BJ (cell line): Measurements from ENCODE around the gene TALDO1. TPM values are rescaled to one million over a fixed set of nuclear protein-coding genes. Genes with fewer than 3 reads are reported as not detected.

Experiments used
- CTCF ChIA-PET: fragments of 350-600 bp; formaldehyde crosslinking; extraction: SDS; loops from one replicate; lab custom pipeline; 2021; ENCODE audit warnings: antibody characterized with exemption, inconsistent platforms; lab: Yijun Ruan, JAX
- POLR2A ChIA-PET: fragments of 300-600 bp; sonication (Branson Sonifier 250); formaldehyde crosslinking; extraction: SDS; loops from one replicate; lab custom pipeline; 2021; ENCODE audit warnings: antibody characterized with exemption; lab: Charles Lee
- DNase-seq: peaks from one replicate; pipeline ENCODE4 v3.0.0-alpha.2; 2011; ENCODE audit warnings: low read depth
- H3K27me3 ChIP-seq: 2 replicates; pipeline ENCODE4 v1.6.0; 2011; ENCODE audit warnings: low read length; ENCODE audit not compliant: control insufficient read depth, insufficient read depth
- H3K36me3 ChIP-seq: 2 replicates; pipeline ENCODE4 v1.5.1; 2011; ENCODE audit warnings: low read length; ENCODE audit not compliant: control insufficient read depth, insufficient read depth
- H3K4me3 ChIP-seq: 2 replicates; pipeline ENCODE4 v1.5.1; 2011; ENCODE audit warnings: low read depth, mild to moderate bottlenecking, control low read depth, low read length
- CTCF ChIP-seq: IDR thresholded peaks from 2 replicates; pipeline ENCODE4 v1.5.1; 2011; ENCODE audit warnings: low read depth, mild to moderate bottlenecking, control low read depth, inconsistent platforms, low read length, moderate library complexity; ENCODE audit not compliant: insufficient read depth
- polyA plus RNA-seq: library from polyadenylated mRNA; depleted of rRNA; stranded (reverse); fragments of >200 nt; gene quantifications from 2 replicates; pipeline ENCODE4 v1.2.3, GENCODE V29; 2011

Gene TALDO1
- polyA plus RNA-seq, 1 experiment, result 278 TPM

- no peak for TF ChIP-seq CTCF
- Histone ChIP-seq H3K27me3 (no peaks in the 10 kb centered on the region), H3K36me3 (peaks cover 31% of the 10 kb centered on the region), H3K4me3 (no peak overlapping the region)
- POLR2A ChIA-PET, result no interaction called here
- CTCF ChIA-PET, result interaction anchor here (0.7 to 3.9 kb wide), 5 partner anchors 21 to 207 kb away, joined by 3 to 19 read pairs (median 6); no protein-coding TSS in a partner anchor
- DNase-seq, result no peak
Measured at GRCh38 chr11:761526-762108, 14.4 kb downstream of the TALDO1 start.

GRCh38 chr11:762421-763072 lies 15.3 kb downstream of the TALDO1 start:
- DNase-seq, result no peak
- CTCF ChIA-PET, result interaction anchor here (0.8 to 3.9 kb wide), 3 partner anchors 21 to 208 kb away, joined by 4 to 19 read pairs (median 9); no protein-coding TSS in a partner anchor
- POLR2A ChIA-PET, result no interaction called here
- Histone ChIP-seq H3K27me3 (no peaks in the 10 kb centered on the region), H3K36me3 (peaks cover 33% of the 10 kb centered on the region), H3K4me3 (no peak overlapping the region)
- peak; percentile 49 for TF ChIP-seq CTCF

GRCh38 chr11:763073-763463 lies 15.8 kb downstream of the TALDO1 start:
- ChIA-PET CTCF (interaction anchor here (2.8 to 3.9 kb wide), 2 partner anchors 21 to 36 kb away, joined by 9 to 19 read pairs; no protein-coding TSS in a partner anchor), POLR2A (no interaction called here)
- DNase-seq, result no peak
- TF ChIP-seq CTCF, result no peak
- Histone ChIP-seq H3K4me3 (no peak overlapping the region), H3K27me3 (no peaks in the 10 kb centered on the region), H3K36me3 (peaks cover 33% of the 10 kb centered on the region)

GRCh38 chr11:763549-764321 lies 16.5 kb downstream of the TALDO1 start:
- POLR2A ChIA-PET, result no interaction called here
- no peak for TF ChIP-seq CTCF
- Histone ChIP-seq H3K4me3 (no peak overlapping the region), H3K36me3 (peaks cover 32% of the 10 kb centered on the region), H3K27me3 (no peaks in the 10 kb centered on the region)
- CTCF ChIA-PET, result interaction anchor here (0.6 to 3.9 kb wide), 5 partner anchors 17 to 120 kb away, joined by 3 to 19 read pairs (median 3); partner anchors contain the start of gene TALDO1
- no peak for DNase-seq
